ENCODE data around the gene MMD. TPM values are rescaled to one million over a fixed set of nuclear protein-coding genes. Genes with fewer than 3 reads are reported as not detected.
A peak's percentile ranks its signal among the peaks of the same experiment; 100 is the strongest.
"Not testable (repeated sequence)": the region's sequence is repeated elsewhere in the genome, so short reads cannot be mapped to it uniquely, and the experiment has no call there.

Gene MMD
- polyA plus RNA-seq, 4 donors = 4.0 to 12.5 (median 10.3) TPM

GRCh38 chr17:55402374-55402773, 19.3 kb downstream of the MMD start:
- no peaks in the 10 kb centered on the region for H3K27me3 ChIP-seq (ENCODE audit: control insufficient read depth in 3 of 3, insufficient read depth in 3 of 3, low read length in 3 of 3)
- H3K9me3 ChIP-seq (ENCODE audit: control insufficient read depth in 2 of 2, insufficient read depth in 1 of 2, low read depth in 1 of 2, low read length in 1 of 2) = no peaks in the 10 kb centered on the region
- peaks cover 6 to 26% (median 13%) of the 10 kb centered on the region in 3 donors for H3K36me3 ChIP-seq (ENCODE audit: control insufficient read depth in 3 of 3, insufficient read depth in 2 of 3, low read depth in 1 of 3, low read length in 3 of 3)
- 64 to 80% (median 72%) methylated on average over 4 of the region's 4 CpGs for WGBS, 3 donors
- H3K27ac ChIP-seq (ENCODE audit: low read depth in 1 of 3, low read length in 2 of 3) = no peak overlapping the region
- H3K4me3 ChIP-seq (ENCODE audit: low read depth in 1 of 3, low read length in 3 of 3) = no peak overlapping the region
- FAIRE-seq = no peak
- no peaks in the 10 kb centered on the region for H3K4me1 ChIP-seq (ENCODE audit: control insufficient read depth in 3 of 3, insufficient read depth in 2 of 3, low read depth in 1 of 3, low read length in 2 of 3)
- no peak for DNase-seq

- Histone ChIP-seq H3K4me1 (ENCODE audit: control insufficient read depth in 3 of 3, insufficient read depth in 2 of 3, low read depth in 1 of 3, low read length in 2 of 3) (peaks cover 4 to 19% (median 8%) of the 10 kb centered on the region in 3 donors), H3K9me3 (ENCODE audit: control insufficient read depth in 2 of 2, insufficient read depth in 1 of 2, low read depth in 1 of 2, low read length in 1 of 2) (no peaks in the 10 kb centered on the region), H3K27me3 (ENCODE audit: control insufficient read depth in 3 of 3, insufficient read depth in 3 of 3, low read length in 3 of 3) (no peaks in the 10 kb centered on the region), H3K4me3 (ENCODE audit: low read depth in 1 of 3, low read length in 3 of 3) (no peak overlapping the region), H3K27ac (ENCODE audit: low read depth in 1 of 3, low read length in 2 of 3) (no peak overlapping the region), H3K36me3 (ENCODE audit: control insufficient read depth in 3 of 3, insufficient read depth in 2 of 3, low read depth in 1 of 3, low read length in 3 of 3) (peaks cover 6 to 18% (median 10%) of the 10 kb centered on the region in 3 donors)
- no peak for FAIRE-seq
- no peak for DNase-seq
- WGBS, 3 donors = 89 to 94% (median 93%) methylated on average over 5 of the region's 5 CpGs
Measured at GRCh38 chr17:55398689-55399088, 22.9 kb downstream of the MMD start.

- FAIRE-seq (no peak), DNase-seq (no peak)
- WGBS, 3 donors = 89 to 96% (median 93%) methylated on average over 5 of the region's 5 CpGs
- H3K27me3 ChIP-seq (ENCODE audit: control insufficient read depth in 3 of 3, insufficient read depth in 3 of 3, low read length in 3 of 3) = no peaks in the 10 kb centered on the region
- no peak overlapping the region for H3K27ac ChIP-seq (ENCODE audit: low read depth in 1 of 3, low read length in 2 of 3)
- peaks cover 2 to 12% (median 8%) of the 10 kb centered on the region in 3 donors for H3K36me3 ChIP-seq (ENCODE audit: control insufficient read depth in 3 of 3, insufficient read depth in 2 of 3, low read depth in 1 of 3, low read length in 3 of 3)
- no peaks in the 10 kb centered on the region for H3K9me3 ChIP-seq (ENCODE audit: control insufficient read depth in 2 of 2, insufficient read depth in 1 of 2, low read depth in 1 of 2, low read length in 1 of 2)
- H3K4me3 ChIP-seq (ENCODE audit: low read depth in 1 of 3, low read length in 3 of 3) = no peak overlapping the region
- H3K4me1 ChIP-seq (ENCODE audit: control insufficient read depth in 3 of 3, insufficient read depth in 2 of 3, low read depth in 1 of 3, low read length in 2 of 3) = peaks cover 4 to 19% (median 8%) of the 10 kb centered on the region in 3 donors
Measured at GRCh38 chr17:55395803-55396505, 25.7 kb downstream of the MMD start.

- no peaks in the 10 kb centered on the region for H3K27me3 ChIP-seq (ENCODE audit: control insufficient read depth in 3 of 3, insufficient read depth in 3 of 3, low read length in 3 of 3)
- DNase-seq (peak; percentile 55 to 76), FAIRE-seq (no peak)
- H3K4me1 ChIP-seq (ENCODE audit: control insufficient read depth in 3 of 3, insufficient read depth in 2 of 3, low read depth in 1 of 3, low read length in 2 of 3) = peaks cover 4 to 19% (median 8%) of the 10 kb centered on the region in 3 donors
- H3K27ac ChIP-seq (ENCODE audit: low read depth in 1 of 3, low read length in 2 of 3) = peak overlapping the region in 2 of 3 donors; percentile 20 to 68
- no peak overlapping the region for H3K4me3 ChIP-seq (ENCODE audit: low read depth in 1 of 3, low read length in 3 of 3)
- WGBS, 3 donors = 15 to 59% (median 38%) methylated on average over 6 of the region's 6 CpGs
- H3K9me3 ChIP-seq (ENCODE audit: control insufficient read depth in 2 of 2, insufficient read depth in 1 of 2, low read depth in 1 of 2, low read length in 1 of 2) = no peaks in the 10 kb centered on the region
- H3K36me3 ChIP-seq (ENCODE audit: control insufficient read depth in 3 of 3, insufficient read depth in 2 of 3, low read depth in 1 of 3, low read length in 3 of 3) = peaks cover 0 to 8% (median 8%) of the 10 kb centered on the region in 3 donors
Measured at GRCh38 chr17:55394357-55395021, 27.1 kb downstream of the MMD start.

GRCh38 chr17:55391764-55392467, 29.7 kb downstream of the MMD start:
- FAIRE-seq (no peak), DNase-seq (no peak)
- no peak overlapping the region for H3K4me3 ChIP-seq (ENCODE audit: low read depth in 1 of 3, low read length in 3 of 3)
- H3K36me3 ChIP-seq (ENCODE audit: control insufficient read depth in 3 of 3, insufficient read depth in 2 of 3, low read depth in 1 of 3, low read length in 3 of 3) = no peaks in the 10 kb centered on the region
- H3K27ac ChIP-seq (ENCODE audit: low read depth in 1 of 3, low read length in 2 of 3) = no peak overlapping the region
- no peaks in the 10 kb centered on the region for H3K9me3 ChIP-seq (ENCODE audit: control insufficient read depth in 2 of 2, insufficient read depth in 1 of 2, low read depth in 1 of 2, low read length in 1 of 2)
- peaks cover 4 to 19% (median 8%) of the 10 kb centered on the region in 3 donors for H3K4me1 ChIP-seq (ENCODE audit: control insufficient read depth in 3 of 3, insufficient read depth in 2 of 3, low read depth in 1 of 3, low read length in 2 of 3)
- WGBS, 3 donors = 92 to 100% (median 94%) methylated on average over 3 of the region's 3 CpGs
- H3K27me3 ChIP-seq (ENCODE audit: control insufficient read depth in 3 of 3, insufficient read depth in 3 of 3, low read length in 3 of 3) = no peaks in the 10 kb centered on the region

GRCh38 chr17:55391244-55391757, 30.3 kb downstream of the MMD start:
- Histone ChIP-seq H3K9me3 (ENCODE audit: control insufficient read depth in 2 of 2, insufficient read depth in 1 of 2, low read depth in 1 of 2, low read length in 1 of 2) (no peaks in the 10 kb centered on the region), H3K4me3 (ENCODE audit: low read depth in 1 of 3, low read length in 3 of 3) (no peak overlapping the region), H3K36me3 (ENCODE audit: control insufficient read depth in 3 of 3, insufficient read depth in 2 of 3, low read depth in 1 of 3, low read length in 3 of 3) (no peaks in the 10 kb centered on the region), H3K27me3 (ENCODE audit: control insufficient read depth in 3 of 3, insufficient read depth in 3 of 3, low read length in 3 of 3) (no peaks in the 10 kb centered on the region), H3K4me1 (ENCODE audit: control insufficient read depth in 3 of 3, insufficient read depth in 2 of 3, low read depth in 1 of 3, low read length in 2 of 3) (peaks cover 4 to 19% (median 8%) of the 10 kb centered on the region in 3 donors), H3K27ac (ENCODE audit: low read depth in 1 of 3, low read length in 2 of 3) (no peak overlapping the region)
- DNase-seq (no peak), FAIRE-seq (no peak)
- WGBS, 3 donors = 94 to 100% (median 97%) methylated on average over 4 of the region's 4 CpGs

- H3K4me3 ChIP-seq (ENCODE audit: low read depth in 1 of 3, low read length in 3 of 3) = no peak overlapping the region
- no peak overlapping the region for H3K27ac ChIP-seq (ENCODE audit: low read depth in 1 of 3, low read length in 2 of 3)
- WGBS, 3 donors = 75 to 91% (median 83%) methylated on average over 3 of the region's 3 CpGs
- H3K36me3 ChIP-seq (ENCODE audit: control insufficient read depth in 3 of 3, insufficient read depth in 2 of 3, low read depth in 1 of 3, low read length in 3 of 3) = no peaks in the 10 kb centered on the region
- FAIRE-seq (no peak), DNase-seq (no peak)
- H3K27me3 ChIP-seq (ENCODE audit: control insufficient read depth in 3 of 3, insufficient read depth in 3 of 3, low read length in 3 of 3) = no peaks in the 10 kb centered on the region
- peaks cover 4 to 15% (median 8%) of the 10 kb centered on the region in 3 donors for H3K4me1 ChIP-seq (ENCODE audit: control insufficient read depth in 3 of 3, insufficient read depth in 2 of 3, low read depth in 1 of 3, low read length in 2 of 3)
- no peaks in the 10 kb centered on the region for H3K9me3 ChIP-seq (ENCODE audit: control insufficient read depth in 2 of 2, insufficient read depth in 1 of 2, low read depth in 1 of 2, low read length in 1 of 2)
Measured at GRCh38 chr17:55390364-55390977, 31.2 kb downstream of the MMD start.

GRCh38 chr17:55389715-55390114, 31.9 kb downstream of the MMD start:
- not testable (repeated sequence) for H3K27ac ChIP-seq (ENCODE audit: low read depth in 1 of 3, low read length in 2 of 3); DNase-seq; H3K4me3 ChIP-seq (ENCODE audit: low read depth in 1 of 3, low read length in 3 of 3); H3K36me3 ChIP-seq (ENCODE audit: control insufficient read depth in 3 of 3, insufficient read depth in 2 of 3, low read depth in 1 of 3, low read length in 3 of 3); H3K27me3 ChIP-seq (ENCODE audit: control insufficient read depth in 3 of 3, insufficient read depth in 3 of 3, low read length in 3 of 3); H3K4me1 ChIP-seq (ENCODE audit: control insufficient read depth in 3 of 3, insufficient read depth in 2 of 3, low read depth in 1 of 3, low read length in 2 of 3); H3K9me3 ChIP-seq (ENCODE audit: control insufficient read depth in 2 of 2, insufficient read depth in 1 of 2, low read depth in 1 of 2, low read length in 1 of 2); FAIRE-seq
- 87 to 92% (median 92%) methylated on average over 1 of the region's 1 CpG for WGBS, 3 donors
